ENCODE results near the gene BMS1. TPM values are rescaled to one million over a fixed set of nuclear protein-coding genes. Genes with fewer than 3 reads are reported as not detected.

The BMS1 gene
- polyA plus RNA-seq, 1 experiment: 2.7 TPM

GRCh38 chr10:42744134-42744701 is 38.4 kb upstream of the BMS1 start:
- no peak for DNase-seq (ENCODE audit: low read depth)
- no peak for TF ChIP-seq CTCF (IDR thresholded peaks at IDR 0.05; ENCODE audit: insufficient read depth, low read depth, low read length)
- ChIA-PET POLR2A (no interaction called here), CTCF (interaction anchor here (1.0 kb wide), 1 partner anchor 9 kb away, joined by 4 read pairs; no protein-coding TSS in a partner anchor)
- H3K27me3 ChIP-seq (ENCODE audit: control insufficient read depth, insufficient read depth, low read length): no peaks in the 10 kb centered on the region
- no peak overlapping the region for H3K4me3 ChIP-seq (ENCODE audit: low read depth, low read length)
- no peaks in the 10 kb centered on the region for H3K36me3 ChIP-seq (ENCODE audit: control insufficient read depth, insufficient read depth, low read length)

GRCh38 chr10:42753126-42753506 is 29.5 kb upstream of the BMS1 start:
- POLR2A ChIA-PET: no interaction called here
- H3K27me3 ChIP-seq (ENCODE audit: control insufficient read depth, insufficient read depth, low read length): peaks cover 21% of the 10 kb centered on the region
- peak; percentile 81 for TF ChIP-seq CTCF (IDR thresholded peaks at IDR 0.05; ENCODE audit: insufficient read depth, low read depth, low read length)
- no peak for DNase-seq (ENCODE audit: low read depth)
- no peaks in the 10 kb centered on the region for H3K36me3 ChIP-seq (ENCODE audit: control insufficient read depth, insufficient read depth, low read length)
- CTCF ChIA-PET: interaction anchor here (0.7 to 2.0 kb wide), 18 partner anchors 9 to 450 kb away, joined by 3 to 14 read pairs (median 4); no protein-coding TSS in a partner anchor
- H3K4me3 ChIP-seq (ENCODE audit: low read depth, low read length): peak overlapping the region; percentile 40

GRCh38 chr10:42753507-42754154 is 29.0 kb upstream of the BMS1 start:
- CTCF ChIA-PET: interaction anchor here (0.8 to 2.0 kb wide), 17 partner anchors 8 to 450 kb away, joined by 3 to 14 read pairs (median 4); no protein-coding TSS in a partner anchor
- no peak for DNase-seq (ENCODE audit: low read depth)
- TF ChIP-seq CTCF (IDR thresholded peaks at IDR 0.05; ENCODE audit: insufficient read depth, low read depth, low read length): no peak
- no peaks in the 10 kb centered on the region for H3K36me3 ChIP-seq (ENCODE audit: control insufficient read depth, insufficient read depth, low read length)
- H3K4me3 ChIP-seq (ENCODE audit: low read depth, low read length): peak overlapping the region; percentile 40
- peaks cover 21% of the 10 kb centered on the region for H3K27me3 ChIP-seq (ENCODE audit: control insufficient read depth, insufficient read depth, low read length)
- POLR2A ChIA-PET: no interaction called here

GRCh38 chr10:42754155-42755027 is 28.2 kb upstream of the BMS1 start:
- no peak for DNase-seq (ENCODE audit: low read depth)

More at GRCh38 chr10:42754155-42755027, 28.2 kb upstream of the BMS1 start:
- Histone ChIP-seq H3K36me3 (ENCODE audit: control insufficient read depth, insufficient read depth, low read length) (no peaks in the 10 kb centered on the region), H3K4me3 (ENCODE audit: low read depth, low read length) (peak overlapping the region; percentile 40), H3K27me3 (ENCODE audit: control insufficient read depth, insufficient read depth, low read length) (peaks cover 21% of the 10 kb centered on the region)
- ChIA-PET CTCF (interaction anchor here (1.2 to 2.0 kb wide), 7 partner anchors 8 to 357 kb away, joined by 3 to 14 read pairs (median 4); no protein-coding TSS in a partner anchor), POLR2A (no interaction called here)
- no peak for TF ChIP-seq CTCF (IDR thresholded peaks at IDR 0.05; ENCODE audit: insufficient read depth, low read depth, low read length)
